Choroid plexus epithelial cell (primary cell): Measurements from ENCODE around the gene CEMIP2.
A peak's percentile ranks its signal among the peaks of the same experiment; 100 is the strongest.

Source experiments
- DNase-seq: peaks from one replicate; pipeline ENCODE4 v3.0.0-alpha.2; 2010; ENCODE audit warnings: low read depth
- H3K4me3 ChIP-seq: 2 replicates; pipeline ENCODE4 v1.5.1; 2011; ENCODE audit warnings: low read depth, mild to moderate bottlenecking, control low read depth, low read length, moderate library complexity
- CTCF ChIP-seq: conservative IDR thresholded peaks from 2 replicates; pipeline ENCODE4 v1.5.1; 2011; ENCODE audit warnings: low read depth, mild to moderate bottlenecking, control low read depth, inconsistent platforms, low read length, moderate library complexity

Gene CEMIP2, protein sequence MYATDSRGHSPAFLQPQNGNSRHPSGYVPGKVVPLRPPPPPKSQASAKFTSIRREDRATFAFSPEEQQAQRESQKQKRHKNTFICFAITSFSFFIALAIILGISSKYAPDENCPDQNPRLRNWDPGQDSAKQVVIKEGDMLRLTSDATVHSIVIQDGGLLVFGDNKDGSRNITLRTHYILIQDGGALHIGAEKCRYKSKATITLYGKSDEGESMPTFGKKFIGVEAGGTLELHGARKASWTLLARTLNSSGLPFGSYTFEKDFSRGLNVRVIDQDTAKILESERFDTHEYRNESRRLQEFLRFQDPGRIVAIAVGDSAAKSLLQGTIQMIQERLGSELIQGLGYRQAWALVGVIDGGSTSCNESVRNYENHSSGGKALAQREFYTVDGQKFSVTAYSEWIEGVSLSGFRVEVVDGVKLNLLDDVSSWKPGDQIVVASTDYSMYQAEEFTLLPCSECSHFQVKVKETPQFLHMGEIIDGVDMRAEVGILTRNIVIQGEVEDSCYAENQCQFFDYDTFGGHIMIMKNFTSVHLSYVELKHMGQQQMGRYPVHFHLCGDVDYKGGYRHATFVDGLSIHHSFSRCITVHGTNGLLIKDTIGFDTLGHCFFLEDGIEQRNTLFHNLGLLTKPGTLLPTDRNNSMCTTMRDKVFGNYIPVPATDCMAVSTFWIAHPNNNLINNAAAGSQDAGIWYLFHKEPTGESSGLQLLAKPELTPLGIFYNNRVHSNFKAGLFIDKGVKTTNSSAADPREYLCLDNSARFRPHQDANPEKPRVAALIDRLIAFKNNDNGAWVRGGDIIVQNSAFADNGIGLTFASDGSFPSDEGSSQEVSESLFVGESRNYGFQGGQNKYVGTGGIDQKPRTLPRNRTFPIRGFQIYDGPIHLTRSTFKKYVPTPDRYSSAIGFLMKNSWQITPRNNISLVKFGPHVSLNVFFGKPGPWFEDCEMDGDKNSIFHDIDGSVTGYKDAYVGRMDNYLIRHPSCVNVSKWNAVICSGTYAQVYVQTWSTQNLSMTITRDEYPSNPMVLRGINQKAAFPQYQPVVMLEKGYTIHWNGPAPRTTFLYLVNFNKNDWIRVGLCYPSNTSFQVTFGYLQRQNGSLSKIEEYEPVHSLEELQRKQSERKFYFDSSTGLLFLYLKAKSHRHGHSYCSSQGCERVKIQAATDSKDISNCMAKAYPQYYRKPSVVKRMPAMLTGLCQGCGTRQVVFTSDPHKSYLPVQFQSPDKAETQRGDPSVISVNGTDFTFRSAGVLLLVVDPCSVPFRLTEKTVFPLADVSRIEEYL (N-terminal part only)

GRCh38 chr9:71768388-71769174 lies at the start of gene CEMIP2:
Gene CEMIP2, minus strand, starts transcription at chr9:71768513. Its CDS starts 18,140 bp downstream, at chr9:71750373.
- TF ChIP-seq CTCF = peak; percentile 44
- H3K4me3 ChIP-seq = peak within 1 kb of the TSS; percentile 84
- DNase-seq = peak; percentile 94

- TF ChIP-seq CTCF = no peak
- no peak overlapping the region for H3K4me3 ChIP-seq
- DNase-seq = no peak
These were observed 48.7 kb upstream of the CEMIP2 start for GRCh38 chr9:71816916-71817451.

DNA sequence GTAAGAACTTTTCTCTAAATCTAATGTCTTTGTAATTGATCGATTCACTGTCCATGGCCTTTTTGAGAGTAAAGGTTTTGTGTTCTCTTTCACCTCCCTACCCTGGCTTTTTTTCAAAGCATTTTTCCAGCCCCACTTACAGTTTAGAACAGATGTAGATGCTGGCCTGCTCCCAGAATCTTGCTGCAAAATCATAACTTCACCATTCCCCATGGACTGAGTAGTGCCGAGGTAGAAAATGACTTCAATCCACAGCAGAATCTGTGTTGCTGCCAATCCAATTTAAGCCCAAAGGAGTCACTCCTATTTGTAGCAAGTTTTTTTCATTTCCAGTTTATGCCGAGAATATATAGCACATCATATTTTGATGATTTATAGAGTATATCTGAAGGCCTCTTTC lies 46.5 kb upstream of the CEMIP2 start:
- DNase-seq = no peak
- TF ChIP-seq CTCF = no peak
- H3K4me3 ChIP-seq = no peak overlapping the region

DNA sequence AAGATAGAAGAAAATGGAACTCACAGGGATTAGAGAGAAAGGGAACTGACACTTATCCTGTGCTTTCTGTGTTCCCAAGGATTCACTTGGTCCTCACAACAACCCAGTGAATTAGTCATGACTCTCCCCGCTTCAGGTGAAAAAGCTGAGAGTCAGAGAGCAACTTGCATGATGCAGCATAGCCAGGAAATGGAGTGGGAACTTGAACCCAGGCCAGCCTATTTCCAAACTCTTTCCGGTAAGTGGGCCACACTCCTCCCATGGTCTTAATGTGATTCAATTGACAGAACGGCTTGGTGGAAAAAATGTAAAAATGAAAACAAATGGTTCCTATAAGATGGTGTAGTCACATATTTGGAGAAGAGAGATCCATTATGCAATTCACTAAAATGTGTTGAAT lies 45.9 kb upstream of the CEMIP2 start:
- H3K4me3 ChIP-seq = no peak overlapping the region
- DNase-seq = no peak
- TF ChIP-seq CTCF = no peak

- DNase-seq = peak; percentile 33
- no peak overlapping the region for H3K4me3 ChIP-seq
- peak; percentile 26 for TF ChIP-seq CTCF
These were observed 44.1 kb upstream of the CEMIP2 start for GRCh38 chr9:71812385-71812784.

GRCh38 chr9:71808068-71808467 lies 39.8 kb upstream of the CEMIP2 start:
- DNase-seq = no peak
- H3K4me3 ChIP-seq = no peak overlapping the region
- TF ChIP-seq CTCF = no peak
